Measurements from ENCODE around the gene TLX3.

GRCh38 chr5:171323806-171324632 lies 15.0 kb downstream of the TLX3 start:
- TF ChIP-seq CTCF (IDR thresholded peaks at IDR 0.05) (no peak), POLR2AphosphoS5 (IDR thresholded peaks at IDR 0.05) (no peak), EP300 (IDR thresholded peaks at IDR 0.05) (no peak)

Data from esophagus muscularis mucosa (tissue), 4 donors.